Activated CD4-positive, CD25-positive, alpha-beta regulatory T cell treated with anti-CD3 and anti-CD28 coated beads, Interleukin-2, amount 50 U/mL, for 72 hours (primary cell): Measurements from ENCODE around the gene HUNK.

Source experiments
- DNase-seq: peaks from one replicate; pipeline ENCODE4 v3.0.0; 2021

The HUNK gene

GRCh38 chr21:31967334-31967733, 94.5 kb downstream of the HUNK start:
- no peak for DNase-seq

- DNase-seq, result no peak
Measured at GRCh38 chr21:31972622-31973021, 99.8 kb downstream of the HUNK start.

GRCh38 chr21:31973402-31973944, 100.7 kb downstream of the HUNK start:
- DNase-seq, result no peak

- DNase-seq, result no peak
Measured at GRCh38 chr21:31974454-31974985, 101.7 kb downstream of the HUNK start.

GRCh38 chr21:31975491-31975890, 102.7 kb downstream of the HUNK start:
- DNase-seq, result no peak

DNA sequence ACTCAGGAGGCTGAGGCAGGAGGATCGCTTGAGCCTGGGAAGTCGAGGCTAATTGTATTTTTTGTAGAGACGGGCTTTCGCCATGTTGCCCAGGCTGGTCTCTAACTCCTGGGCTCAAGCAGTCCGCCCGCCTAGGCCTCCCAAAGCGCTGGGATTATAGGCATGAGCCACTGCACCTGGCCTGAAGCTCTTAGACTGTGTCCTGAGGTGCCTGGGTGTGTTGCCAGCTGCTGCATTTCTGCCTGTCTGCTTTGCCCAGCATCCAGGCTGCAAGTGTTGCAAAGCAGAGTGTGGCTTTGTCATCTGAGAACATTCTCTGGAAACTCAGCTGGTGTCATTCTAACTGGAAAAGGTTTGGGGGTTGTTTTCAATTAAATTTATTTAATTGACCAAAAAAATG, 105.0 kb downstream of the HUNK start:
- DNase-seq, result no peak

GRCh38 chr21:31983120-31983519, 110.3 kb downstream of the HUNK start:
- DNase-seq, result no peak

- no peak for DNase-seq
Measured at GRCh38 chr21:31983554-31983953, 110.7 kb downstream of the HUNK start.

- no peak for DNase-seq
Measured at GRCh38 chr21:31985398-31985797, 112.6 kb downstream of the HUNK start.

DNA sequence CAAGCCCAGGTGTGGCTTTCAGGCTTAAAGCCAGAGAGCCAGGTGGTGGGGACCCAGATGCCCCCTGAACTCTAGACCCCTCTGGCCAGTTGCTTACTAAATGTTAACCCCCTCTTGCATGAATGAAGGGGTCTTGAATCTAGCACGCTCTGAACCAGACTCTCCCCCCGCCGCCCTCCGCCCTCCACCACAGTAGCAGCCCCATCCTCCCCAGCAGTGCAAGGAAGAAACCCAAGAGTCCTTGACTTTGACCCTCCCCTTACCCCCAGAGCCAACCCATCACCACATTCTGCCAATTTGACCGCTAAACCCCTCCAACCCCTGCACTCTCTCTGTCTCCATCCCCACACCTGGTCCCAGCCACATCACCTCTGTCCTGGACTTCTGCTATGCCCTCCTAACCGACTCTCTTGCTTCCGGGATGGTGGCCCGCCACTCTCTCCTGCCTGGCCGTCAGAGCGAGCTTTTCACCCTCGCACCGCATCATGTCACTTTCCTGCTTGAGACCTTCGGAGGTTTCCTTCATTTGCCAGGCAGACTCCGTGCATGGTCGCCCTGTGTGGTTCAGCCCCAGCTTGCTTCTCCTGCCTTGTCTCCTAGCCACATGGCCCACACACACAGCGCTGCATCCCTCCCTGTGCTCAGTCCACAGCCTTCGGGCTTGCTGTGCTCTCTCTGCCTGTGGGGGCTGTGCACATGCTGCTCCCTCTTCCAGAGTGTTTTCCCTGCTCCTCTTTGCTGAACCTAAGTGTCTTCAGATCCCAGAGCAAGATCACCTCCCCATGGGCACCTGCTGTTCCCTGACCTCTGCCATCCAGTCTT, 113.4 kb downstream of the HUNK start:
- no peak for DNase-seq

DNA sequence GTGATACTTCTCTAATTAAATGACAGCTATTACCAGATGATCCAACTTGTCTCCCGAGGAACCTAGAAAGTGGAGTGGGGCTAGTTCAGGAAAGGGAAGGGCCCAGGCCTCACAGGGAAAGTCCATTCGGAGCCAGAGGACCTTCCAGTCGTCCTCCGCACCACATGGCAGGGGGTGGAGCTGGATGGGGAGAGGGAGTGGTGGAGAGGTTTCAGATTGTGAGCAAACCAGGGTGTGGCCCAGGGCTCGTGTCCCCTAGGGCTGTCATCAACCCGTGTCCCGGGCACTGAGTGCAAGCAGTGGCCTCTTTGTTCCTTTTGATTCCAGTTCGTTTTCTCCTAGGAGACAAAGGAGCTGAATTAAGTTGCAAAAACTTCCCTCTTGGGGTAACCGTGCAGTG, 114.9 kb downstream of the HUNK start:
- DNase-seq, result no peak

GRCh38 chr21:31988492-31989290, 115.9 kb downstream of the HUNK start:
- no peak for DNase-seq

DNA sequence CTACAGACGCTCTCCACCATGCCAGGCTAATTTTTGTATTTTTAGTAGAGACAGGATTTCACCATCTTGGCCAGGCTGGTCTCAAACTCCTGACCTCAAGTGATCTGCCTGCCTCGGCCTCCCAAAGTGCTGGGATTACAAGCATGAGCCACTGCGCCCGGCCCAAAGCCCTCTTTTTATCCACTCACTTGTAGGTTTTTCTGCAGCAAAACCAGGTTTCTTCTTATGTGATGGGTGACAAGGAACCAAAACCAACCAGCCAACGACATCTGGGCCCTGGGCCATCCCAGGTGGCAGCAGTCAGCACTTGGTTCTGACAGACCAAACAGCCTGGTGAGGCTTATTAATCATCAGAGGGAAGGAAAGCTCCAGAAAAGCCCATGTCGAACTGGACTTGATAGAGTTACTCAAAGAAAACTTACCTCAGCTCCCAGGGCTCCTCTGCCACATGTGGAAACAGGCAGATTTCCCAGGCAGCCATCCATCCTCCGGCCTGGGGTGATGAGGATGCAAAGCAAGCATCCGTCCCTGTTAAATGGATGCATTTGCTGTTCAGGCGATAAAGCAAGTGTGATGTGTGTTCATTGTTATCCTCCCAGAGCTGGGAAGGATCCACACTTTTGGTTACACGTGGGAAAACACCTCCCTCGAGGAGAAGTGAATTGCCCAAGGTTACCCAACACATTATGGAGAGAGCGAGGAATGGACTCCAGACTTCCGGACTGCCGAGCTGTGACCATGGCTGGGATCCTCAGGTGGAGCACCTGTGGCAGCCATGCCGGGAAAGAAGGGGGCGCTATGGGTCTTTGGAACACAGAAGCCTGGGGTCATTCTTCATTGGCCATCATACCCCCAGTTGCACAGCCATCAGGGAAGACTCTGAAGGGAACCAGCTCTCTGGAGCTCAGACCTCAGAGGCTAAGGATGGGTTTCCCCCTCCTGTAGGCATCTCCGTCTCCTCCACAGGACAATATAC, 118.8 kb downstream of the HUNK start:
- no peak for DNase-seq

DNA sequence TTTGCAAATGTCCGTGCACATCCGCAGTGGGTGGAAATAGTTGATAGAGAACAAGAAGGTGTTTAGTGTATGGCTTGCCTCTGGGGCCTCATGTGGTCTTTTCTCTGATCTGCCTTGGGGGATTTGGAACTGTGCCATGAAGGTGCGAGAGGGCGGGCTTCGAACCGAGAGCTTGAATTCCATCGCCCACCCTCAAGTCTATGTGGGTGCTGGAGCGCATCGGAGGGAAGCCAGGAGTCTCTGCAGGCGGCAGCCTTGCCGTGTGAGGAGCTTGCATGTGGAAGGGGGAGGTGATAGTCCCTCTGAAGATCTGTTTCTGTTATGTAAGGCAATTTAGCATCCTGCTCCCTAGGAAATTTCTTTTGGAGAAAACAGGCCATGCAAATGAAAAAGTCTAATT, 119.6 kb downstream of the HUNK start:
- DNase-seq, result no peak

DNA sequence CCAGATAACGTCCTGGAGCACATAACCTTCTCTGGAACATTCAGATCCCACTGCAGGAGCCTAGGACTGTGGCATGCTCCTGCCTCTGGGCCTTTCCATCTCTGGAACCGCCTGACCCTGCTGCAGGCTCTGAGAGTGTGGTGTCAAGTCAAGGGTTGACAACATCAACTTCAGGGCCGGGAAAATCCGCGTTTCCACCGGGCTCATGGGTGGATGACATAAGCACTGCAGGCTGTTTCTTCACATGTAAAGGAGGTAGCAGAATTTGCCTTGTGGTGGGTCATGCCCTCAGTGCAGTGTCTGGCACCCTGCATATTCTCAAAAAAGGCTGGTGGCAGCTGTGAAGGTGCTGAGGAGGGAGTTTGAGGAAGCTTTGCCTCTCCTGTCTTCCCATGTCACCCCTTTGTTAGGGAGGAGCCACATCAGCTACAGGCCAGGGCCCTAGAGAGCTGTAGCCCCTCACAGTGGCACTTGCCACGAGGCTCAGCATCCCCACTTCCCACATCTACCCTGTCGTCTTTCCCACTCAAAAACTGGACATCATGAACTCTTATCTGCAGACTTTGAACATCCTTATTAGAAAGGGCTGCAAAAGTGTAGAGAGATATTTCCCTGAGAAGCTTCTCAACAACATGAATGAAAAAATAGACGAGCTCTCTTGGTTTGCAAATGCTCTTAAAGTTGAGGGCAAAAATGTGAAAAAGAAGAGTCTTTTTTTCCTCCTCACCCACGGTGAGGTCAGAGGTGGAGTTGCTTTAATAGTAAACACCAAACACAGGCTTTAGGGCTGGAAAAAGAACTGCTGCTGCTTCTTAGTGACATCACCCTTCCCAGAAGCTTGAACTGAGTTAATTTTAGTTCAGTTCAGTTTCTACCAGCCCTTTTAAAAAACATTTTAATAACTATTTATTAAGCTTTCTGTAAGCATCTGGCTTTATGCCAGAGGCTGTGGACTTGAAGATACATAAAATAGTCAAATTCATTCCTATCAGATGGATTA, 121.3 kb downstream of the HUNK start:
- no peak for DNase-seq

DNA sequence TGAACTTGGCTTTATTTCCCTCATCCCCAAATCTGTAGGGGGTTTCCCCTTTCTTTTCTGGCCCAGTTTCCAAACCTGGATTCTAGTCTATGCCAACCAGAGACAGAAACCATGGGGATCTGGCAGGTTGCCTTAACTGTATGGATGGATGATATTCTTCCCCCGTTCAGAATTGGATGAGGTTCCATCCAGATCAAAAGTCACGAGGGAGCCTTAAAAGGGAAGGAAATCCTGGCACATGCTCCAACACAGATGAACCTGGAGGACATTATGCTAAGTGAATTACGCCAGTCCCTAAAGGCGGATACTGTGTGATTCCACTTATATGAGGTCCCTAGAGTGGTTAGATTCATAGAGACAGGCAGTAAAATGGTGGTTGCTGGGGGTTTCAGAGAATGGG, 124.4 kb downstream of the HUNK start:
- no peak for DNase-seq

- no peak for DNase-seq
Measured at GRCh38 chr21:31999810-32000468, 127.1 kb downstream of the HUNK start.

- no peak for DNase-seq
Measured at GRCh38 chr21:32001390-32001789, 128.6 kb downstream of the HUNK start.

DNA sequence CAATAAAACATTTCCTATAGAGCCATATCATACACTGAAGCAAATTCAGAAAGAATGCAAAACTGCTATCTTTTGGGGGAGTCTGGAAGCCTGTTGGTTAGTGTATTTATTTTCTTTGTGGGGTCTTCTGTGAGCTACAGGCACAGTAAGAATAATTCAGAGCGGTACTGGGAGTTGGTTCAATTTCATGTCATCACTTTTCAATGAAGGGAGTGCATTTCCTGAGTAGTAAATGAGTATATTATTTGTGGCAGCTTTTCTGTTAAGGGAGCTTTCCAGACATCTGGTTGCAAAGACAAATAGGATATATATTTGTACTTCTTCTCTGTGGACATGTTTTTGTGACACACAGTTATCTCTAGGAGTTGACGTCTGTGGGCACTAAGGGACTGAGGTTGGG, 130.6 kb downstream of the HUNK start:
- DNase-seq, result no peak

- DNase-seq, result no peak
Measured at GRCh38 chr21:32004291-32004690, 131.5 kb downstream of the HUNK start.

GRCh38 chr21:32007456-32007855, 134.6 kb downstream of the HUNK start:
- no peak for DNase-seq
